Body of pancreas (tissue), 4 donors: ENCODE data around the gene KCNQ1OT1. TPM values are rescaled to one million over a fixed set of nuclear protein-coding genes. Genes with fewer than 3 reads are reported as not detected.

ENCODE experiments used
- ATAC-seq: fragments of 150-250 bp; one replicate; pipeline ENCODE4 v1.9.1; 2016
- DNase-seq, 4 donors: peaks; one replicate each; pipeline ENCODE4 v3.0.0-alpha.2; 2019
- H3K27ac ChIP-seq, 4 donors: fragments of 200-600 bp; sonication (generic); 1 replicate in 3 of 4; 2 replicates in 1 of 4; pipeline versions ENCODE4 v1.5.1 to v1.6.1; 2016 to 2019; ENCODE audit warnings: mild to moderate bottlenecking in 1 of 4, mixed read lengths in 1 of 4, moderate library complexity in 1 of 4
- H3K27me3 ChIP-seq, 2 donors: fragments of 200-600 bp; sonication (generic); one replicate each; pipeline ENCODE4 v1.6.0; 2016; ENCODE audit warnings: mild to moderate bottlenecking in 1 of 2
- H3K36me3 ChIP-seq, 2 donors: fragments of 200-600 bp; sonication (generic); replicated peaks in 1 of 2; 2 replicates each; pipeline ENCODE4 v1.5.1; 2016; ENCODE audit warnings: low read depth in 2 of 2; ENCODE audit not compliant: insufficient read depth in 1 of 2
- H3K4me1 ChIP-seq: fragments of 200-600 bp; sonication (generic); one replicate; pipeline ENCODE4 v1.6.0; 2016
- H3K4me3 ChIP-seq, 2 donors: fragments of 200-600 bp; sonication (generic); 1 replicate in 1 of 2; 2 replicates in 1 of 2; pipeline ENCODE4 v1.5.1; 2016 to 2019
- H3K9me3 ChIP-seq, 3 donors: fragments of 200-600 bp; sonication (generic); 1 replicate in 2 of 3; 2 replicates in 1 of 3; pipeline ENCODE4 v1.5.1; 2016
- POLR2A ChIP-seq, 3 donors: fragments of 450-650 bp; IDR thresholded peaks; one replicate each; pipeline ENCODE4 v1.6.1; 2016; ENCODE audit warnings: antibody characterized with exemption in 3 of 3, mild to moderate bottlenecking in 2 of 3
- WGBS, 2 donors: methylation state at CpG; one replicate each; pipeline ENCODE4 v1.1.5; 2017; 5-methylcytosine and 5-hydroxymethylcytosine counted together
- intact Hi-C: fragments of 100-400 bp; cut with DNase I; formaldehyde crosslinking; loops from one replicate; pipeline ENCODE4 v1.15.1; 2023
- total RNA-seq, 2 donors: library from RNA; depleted of rRNA; stranded (reverse); fragments of >200 nt; gene quantifications; one replicate each; pipeline ENCODE4 v1.1.0, GENCODE V29; 2016
- TF ChIP-seq, protein P1 (sequence below), 7 experiments: fragments of 450-650 bp in 4 of 7; fragments of 200-600 bp in 3 of 7; sonication (generic) in 3 of 7; IDR thresholded peaks; one replicate each; pipeline ENCODE4 v1.5.1; 2016 to 2019; ENCODE audit warnings: antibody characterized with exemption in 7 of 7

Gene KCNQ1OT1
- total RNA-seq, 2 donors from 2014 or later: 3.6 to 9.2 TPM

DNA sequence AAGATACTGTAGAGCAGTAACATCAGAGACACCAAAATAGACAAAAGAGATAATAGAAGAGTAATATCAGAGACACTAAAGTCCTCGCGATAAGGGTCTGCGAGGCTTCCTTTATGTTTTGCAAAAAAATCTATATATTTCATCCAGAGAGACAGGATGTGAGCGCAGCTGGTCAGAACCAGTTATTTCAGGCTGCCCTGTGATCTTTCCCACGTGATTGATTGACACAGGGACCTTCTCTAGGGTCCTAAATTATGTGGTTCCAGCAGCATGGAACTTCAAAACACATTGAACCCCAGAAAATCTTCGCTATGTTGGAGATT lies 136.9 kb downstream of the KCNQ1OT1 start:
- ATAC-seq (no peak), DNase-seq (no peak)
- intact Hi-C loops: no loop called here
- H3K27me3 ChIP-seq: no peaks in the 10 kb centered on the region
- no peak overlapping the region for H3K4me3 ChIP-seq
- peak overlapping the region in 3 of 4 donors; percentile 43 to 74 (median 73) for H3K27ac ChIP-seq
- no peaks in the 10 kb centered on the region for H3K36me3 ChIP-seq
- WGBS, 2 donors: 84 to 85% methylated on average over 6 of the region's 6 CpGs
- peaks cover 6% of the 10 kb centered on the region for H3K4me1 ChIP-seq
- TF ChIP-seq POLR2A (IDR thresholded peaks at IDR 0.05): no peak
- TF ChIP-seq, protein P1, sequence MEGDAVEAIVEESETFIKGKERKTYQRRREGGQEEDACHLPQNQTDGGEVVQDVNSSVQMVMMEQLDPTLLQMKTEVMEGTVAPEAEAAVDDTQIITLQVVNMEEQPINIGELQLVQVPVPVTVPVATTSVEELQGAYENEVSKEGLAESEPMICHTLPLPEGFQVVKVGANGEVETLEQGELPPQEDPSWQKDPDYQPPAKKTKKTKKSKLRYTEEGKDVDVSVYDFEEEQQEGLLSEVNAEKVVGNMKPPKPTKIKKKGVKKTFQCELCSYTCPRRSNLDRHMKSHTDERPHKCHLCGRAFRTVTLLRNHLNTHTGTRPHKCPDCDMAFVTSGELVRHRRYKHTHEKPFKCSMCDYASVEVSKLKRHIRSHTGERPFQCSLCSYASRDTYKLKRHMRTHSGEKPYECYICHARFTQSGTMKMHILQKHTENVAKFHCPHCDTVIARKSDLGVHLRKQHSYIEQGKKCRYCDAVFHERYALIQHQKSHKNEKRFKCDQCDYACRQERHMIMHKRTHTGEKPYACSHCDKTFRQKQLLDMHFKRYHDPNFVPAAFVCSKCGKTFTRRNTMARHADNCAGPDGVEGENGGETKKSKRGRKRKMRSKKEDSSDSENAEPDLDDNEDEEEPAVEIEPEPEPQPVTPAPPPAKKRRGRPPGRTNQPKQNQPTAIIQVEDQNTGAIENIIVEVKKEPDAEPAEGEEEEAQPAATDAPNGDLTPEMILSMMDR (IDR thresholded peaks at IDR 0.05): no peak
- no peaks in the 10 kb centered on the region for H3K9me3 ChIP-seq

DNA sequence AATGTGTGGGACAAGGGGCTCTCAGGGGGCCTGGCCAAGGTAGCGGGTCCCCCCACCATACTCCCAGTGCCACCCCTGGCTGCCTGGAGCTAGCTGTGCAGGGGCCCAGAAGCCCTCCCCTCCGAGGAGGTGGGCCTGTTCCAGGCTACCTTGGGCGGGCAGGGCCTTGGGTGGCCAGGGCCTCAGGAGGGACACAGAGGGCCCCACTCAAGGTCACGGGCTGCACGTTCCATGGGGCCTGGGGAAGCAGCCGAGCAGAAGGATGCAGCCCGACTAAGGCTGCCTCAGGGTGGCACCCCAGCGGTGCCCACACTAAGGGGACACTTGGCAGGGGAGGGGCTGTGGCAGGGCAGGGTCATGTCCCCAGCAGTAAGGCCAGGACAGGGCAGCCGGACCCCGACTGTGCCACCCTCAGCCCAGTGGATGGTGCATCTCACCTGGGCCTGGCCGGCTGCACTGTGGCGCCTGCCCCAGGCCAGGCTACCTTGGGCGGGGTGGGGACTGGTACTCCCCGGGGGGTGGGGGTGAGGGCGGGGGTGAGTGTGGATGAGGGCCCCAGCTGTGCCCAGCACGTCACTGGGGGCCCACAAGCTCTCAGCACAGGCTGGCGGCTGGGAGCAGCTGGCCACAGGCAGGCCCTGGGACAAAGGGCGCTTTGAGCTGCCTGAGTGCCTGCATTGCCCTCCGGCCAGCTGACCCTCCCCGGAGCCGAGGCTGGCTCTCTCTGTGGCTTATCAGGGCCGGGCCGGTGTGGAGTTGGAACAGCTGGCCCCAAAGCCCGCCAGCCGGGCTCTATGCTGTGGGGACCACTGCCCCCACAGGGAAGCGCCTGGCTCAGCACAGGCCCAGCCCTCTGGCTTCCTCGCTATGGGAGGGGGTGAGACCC lies 137.9 kb downstream of the KCNQ1OT1 start:
- DNase-seq (peak; percentile 38 to 56 (median 46)), ATAC-seq (peak; percentile 68)
- no peaks in the 10 kb centered on the region for H3K36me3 ChIP-seq
- TF ChIP-seq, protein P1 (IDR thresholded peaks at IDR 0.05): no peak
- TF ChIP-seq POLR2A (IDR thresholded peaks at IDR 0.05): peak in 1 of 3 donors; percentile 36
- intact Hi-C loops: no loop called here
- H3K9me3 ChIP-seq: no peaks in the 10 kb centered on the region
- 88% methylated on average over 16 of the region's 27 CpGs; no CpG with 5 or more reads in 1 of the 2 donors for WGBS, 2 donors
- peaks cover 6% of the 10 kb centered on the region for H3K4me1 ChIP-seq
- H3K27ac ChIP-seq: peak overlapping the region in 3 of 4 donors; percentile 43 to 74 (median 73)
- no peak overlapping the region for H3K4me3 ChIP-seq
- no peaks in the 10 kb centered on the region for H3K27me3 ChIP-seq

DNA sequence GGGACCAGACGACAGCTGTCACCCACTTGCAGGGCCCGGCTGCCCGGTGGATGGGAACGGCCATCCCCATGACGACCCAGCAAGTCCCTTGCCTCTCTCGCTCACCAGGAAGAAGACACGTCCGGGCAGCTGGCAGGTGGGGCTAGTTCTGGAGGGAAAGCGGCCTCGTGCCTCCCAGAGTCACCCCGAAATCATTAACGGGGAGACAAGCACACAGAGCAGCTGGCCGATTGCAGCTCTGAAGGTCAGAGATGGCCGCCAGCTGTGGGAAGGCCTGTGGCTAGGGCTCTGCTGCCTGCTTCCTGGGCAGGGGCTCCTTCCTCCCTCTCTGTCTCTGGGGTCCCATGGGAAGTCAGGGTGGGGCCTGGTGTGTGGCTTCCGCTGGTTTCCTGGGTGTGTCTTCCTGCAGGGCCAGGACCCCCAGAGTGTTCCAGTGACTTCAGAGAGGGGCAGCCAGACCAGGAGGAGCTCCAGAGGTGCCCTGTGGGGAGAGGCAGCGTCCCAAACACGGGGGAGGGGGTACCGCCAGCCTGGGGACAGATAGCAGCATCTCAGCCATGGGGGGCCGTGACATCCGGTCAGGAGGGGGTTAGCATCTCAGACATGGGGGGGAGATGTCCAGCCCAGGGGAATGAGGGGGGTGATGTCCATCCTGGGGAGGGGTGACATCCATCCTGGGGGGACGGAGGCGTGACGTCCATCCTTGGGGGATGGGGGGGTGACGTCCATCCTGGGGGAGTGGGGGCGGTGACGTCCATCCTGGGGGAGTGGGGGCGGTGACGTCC lies 140.1 kb downstream of the KCNQ1OT1 start:
- peak in 2 of 4 donors; percentile 3 to 10 for DNase-seq
- intact Hi-C loops: no loop called here
- no peak for TF ChIP-seq POLR2A (IDR thresholded peaks at IDR 0.05)
- TF ChIP-seq, protein P1 (IDR thresholded peaks at IDR 0.05): no peak
- no peaks in the 10 kb centered on the region for H3K36me3 ChIP-seq
- 53 to 82% methylated on average over 3 to 20 of the region's 28 CpGs for WGBS, 2 donors
- H3K9me3 ChIP-seq: no peaks in the 10 kb centered on the region
- H3K27ac ChIP-seq: no peak overlapping the region
- H3K27me3 ChIP-seq: no peaks in the 10 kb centered on the region
- ATAC-seq: no peak
- no peak overlapping the region for H3K4me3 ChIP-seq
- H3K4me1 ChIP-seq: peaks cover 6% of the 10 kb centered on the region

DNA sequence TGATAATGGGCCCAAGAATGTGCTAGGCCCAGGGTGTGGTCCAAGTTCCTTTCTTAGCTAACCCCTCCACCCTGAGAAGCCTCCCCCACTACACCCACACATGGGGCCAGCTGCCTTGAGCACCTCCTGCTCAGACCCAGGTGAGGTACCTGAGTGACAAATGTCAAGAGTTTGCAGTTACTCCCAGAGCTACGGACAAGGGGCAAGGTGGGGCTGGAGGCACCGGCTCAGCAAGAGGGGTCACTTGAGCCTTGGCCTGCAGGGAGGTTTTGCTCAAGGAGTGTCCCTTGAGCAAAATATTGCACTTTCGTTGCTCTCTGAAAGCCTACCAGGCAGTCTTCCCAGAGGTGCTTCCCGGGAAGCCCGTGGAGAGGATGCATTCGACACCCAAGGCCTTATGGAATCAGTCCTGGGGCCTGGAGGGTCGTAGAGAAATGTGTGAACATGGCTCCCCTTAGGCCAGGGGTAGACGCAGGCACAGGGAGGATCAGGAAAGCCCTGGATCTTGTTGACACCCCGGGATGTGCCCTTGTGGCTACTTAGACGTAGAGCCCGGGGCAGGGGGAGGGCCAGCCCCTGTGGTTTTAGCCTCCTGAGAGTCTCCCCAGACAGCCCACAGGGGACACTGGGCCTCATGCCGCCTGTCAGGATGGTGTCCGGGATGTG lies 140.8 kb downstream of the KCNQ1OT1 start:
- peaks cover 6% of the 10 kb centered on the region for H3K4me1 ChIP-seq
- peak overlapping the region in 2 of 4 donors; percentile 32 to 43 for H3K27ac ChIP-seq
- 91 to 97% methylated on average over 9 to 13 of the region's 13 CpGs for WGBS, 2 donors
- TF ChIP-seq POLR2A (IDR thresholded peaks at IDR 0.05): no peak
- TF ChIP-seq, protein P1 (IDR thresholded peaks at IDR 0.05): no peak
- intact Hi-C loops: no loop called here
- no peaks in the 10 kb centered on the region for H3K27me3 ChIP-seq
- H3K4me3 ChIP-seq: no peak overlapping the region
- H3K9me3 ChIP-seq: no peaks in the 10 kb centered on the region
- H3K36me3 ChIP-seq: no peaks in the 10 kb centered on the region
- ATAC-seq: no peak
- peak in 1 of 4 donors; percentile 7 for DNase-seq
